GM18498 (cell line): ENCODE results near the gene SRGAP3.

Experiments used
- ATAC-seq: cut with Tn5 transposase; IDR thresholded peaks from one replicate; pipeline ENCODE4 v1.9.1; 2021; ENCODE audit warnings: mild to moderate bottlenecking, moderate library complexity; ENCODE audit not compliant: unreplicated experiment

SRGAP3 gene

GRCh38 chr3:9121366-9122001 is 128.0 kb downstream of the SRGAP3 start:
- ATAC-seq, result no peak

GRCh38 chr3:9119331-9119730 is 130.1 kb downstream of the SRGAP3 start:
- no peak for ATAC-seq

GRCh38 chr3:9118222-9118621 is 131.2 kb downstream of the SRGAP3 start:
- no peak for ATAC-seq

- ATAC-seq, result no peak
Measured at GRCh38 chr3:9117220-9117619, 132.2 kb downstream of the SRGAP3 start.

- ATAC-seq, result no peak
Measured at GRCh38 chr3:9116336-9116735, 133.1 kb downstream of the SRGAP3 start.

- ATAC-seq, result no peak
Measured at GRCh38 chr3:9115336-9115735, 134.1 kb downstream of the SRGAP3 start.

GRCh38 chr3:9113040-9113439 is 136.4 kb downstream of the SRGAP3 start:
- ATAC-seq, result no peak

- ATAC-seq, result no peak
Measured at GRCh38 chr3:9111866-9112265, 137.6 kb downstream of the SRGAP3 start.

GRCh38 chr3:9111417-9111816 is 138.0 kb downstream of the SRGAP3 start:
- no peak for ATAC-seq

GRCh38 chr3:9110802-9111201 is 138.6 kb downstream of the SRGAP3 start:
- ATAC-seq, result no peak

GRCh38 chr3:9110316-9110715 is 139.1 kb downstream of the SRGAP3 start:
- no peak for ATAC-seq

- no peak for ATAC-seq
Measured at GRCh38 chr3:9109568-9109914, 139.9 kb downstream of the SRGAP3 start.

GRCh38 chr3:9108876-9109567 is 140.4 kb downstream of the SRGAP3 start:
- no peak for ATAC-seq

- ATAC-seq, result no peak
Measured at GRCh38 chr3:9107738-9108137, 141.7 kb downstream of the SRGAP3 start.

- ATAC-seq, result no peak
Measured at GRCh38 chr3:9105421-9105820, 144.0 kb downstream of the SRGAP3 start.

- no peak for ATAC-seq
Measured at GRCh38 chr3:9104121-9104520, 145.3 kb downstream of the SRGAP3 start.

- ATAC-seq, result no peak
Measured at GRCh38 chr3:9102240-9102981, 147.0 kb downstream of the SRGAP3 start.

GRCh38 chr3:9101286-9101685 is 148.2 kb downstream of the SRGAP3 start:
- ATAC-seq, result no peak

GRCh38 chr3:9100513-9100894 is 148.9 kb downstream of the SRGAP3 start:
- ATAC-seq, result no peak

GRCh38 chr3:9099702-9100512 is 149.5 kb downstream of the SRGAP3 start:
- ATAC-seq, result no peak
